CD4-positive, CD25-positive, alpha-beta regulatory T cell (primary cell): Measurements from ENCODE around the gene SUGP2. TPM values are rescaled to one million over a fixed set of nuclear protein-coding genes. Genes with fewer than 3 reads are reported as not detected.
A peak's percentile ranks its signal among the peaks of the same experiment; 100 is the strongest.

Source experiments
- ATAC-seq, 2 donors: fragments of 150-1000 bp; cut with Tn5 transposase; one replicate each; pipeline ENCODE4 v1.10.0; 2021; ENCODE audit warnings: low read depth in 2 of 2, moderate number of reproducible peaks in 2 of 2, moderate library complexity in 1 of 2
- DNase-seq, 3 donors: peaks; one replicate each; pipeline versions ENCODE4 v3.0.0 to v3.0.0-alpha.2; 2012 to 2022; ENCODE audit warnings: mixed read lengths in 1 of 3
- H3K27ac ChIP-seq: one replicate; pipeline ENCODE4 v1.7.0; 2013; ENCODE audit warnings: mild to moderate bottlenecking, low read length; ENCODE audit not compliant: insufficient read depth, poor library complexity, severe bottlenecking
- H3K27me3 ChIP-seq: one replicate; pipeline ENCODE4 v1.7.0; 2013; ENCODE audit warnings: low read length; ENCODE audit not compliant: control insufficient read depth, insufficient read depth
- H3K36me3 ChIP-seq: one replicate; pipeline ENCODE4 v1.7.0; 2013; ENCODE audit warnings: mild to moderate bottlenecking, low read length, moderate library complexity; ENCODE audit not compliant: control insufficient read depth, insufficient read depth
- H3K4me1 ChIP-seq: 2 replicates; pipeline ENCODE4 v1.7.0; 2013; ENCODE audit warnings: mild to moderate bottlenecking, low read length; ENCODE audit not compliant: insufficient read depth, control insufficient read depth, poor library complexity, severe bottlenecking
- H3K4me3 ChIP-seq: one replicate; pipeline ENCODE4 v1.7.0; 2013; ENCODE audit warnings: low read depth, mild to moderate bottlenecking, low read length, moderate library complexity
- H3K9me3 ChIP-seq, 2 experiments: 1 replicate in 1 of 2; 2 replicates in 1 of 2; pipeline ENCODE4 v1.7.0; 2013; ENCODE audit warnings: low read length in 2 of 2, mild to moderate bottlenecking in 1 of 2, moderate library complexity in 1 of 2; ENCODE audit not compliant: control insufficient read depth in 2 of 2
- H3K27ac Mint-ChIP-seq, 3 donors: one replicate each; pipeline ENCODE4 v1.8.0; 2020 to 2022; ENCODE audit warnings: mild to moderate bottlenecking in 3 of 3, mixed read lengths in 3 of 3, moderate library complexity in 2 of 3
- H3K27me3 Mint-ChIP-seq: one replicate; pipeline ENCODE4 v1.8.0; 2022; ENCODE audit warnings: mild to moderate bottlenecking, mixed read lengths
- H3K36me3 Mint-ChIP-seq: one replicate; pipeline ENCODE4 v1.8.0; 2020; ENCODE audit warnings: mixed read lengths
- H3K4me1 Mint-ChIP-seq, 4 donors: one replicate each; pipeline ENCODE4 v1.8.0; 2020 to 2022; ENCODE audit warnings: mixed read lengths in 4 of 4, mild to moderate bottlenecking in 1 of 4
- H3K4me3 Mint-ChIP-seq, 4 donors: one replicate each; pipeline ENCODE4 v1.8.0; 2020 to 2022; ENCODE audit warnings: mild to moderate bottlenecking in 4 of 4, mixed read lengths in 4 of 4, moderate library complexity in 3 of 4
- H3K9me3 Mint-ChIP-seq, 7 donors: one replicate each; pipeline ENCODE4 v1.8.0; 2020 to 2022; ENCODE audit warnings: mixed read lengths in 7 of 7, mild to moderate bottlenecking in 3 of 7, moderate library complexity in 2 of 7
- polyA plus RNA-seq, 4 donors: library from polyadenylated mRNA; unstranded; fragments of 300-500 nt; fragmentation: Illumina TruSeq; gene quantifications; one replicate each; pipeline ENCODE4 v1.2.3, GENCODE V29; 2021
- total RNA-seq: library from RNA; stranded (reverse); gene quantifications from one replicate; pipeline ENCODE4 v1.2.3, GENCODE V29; 2022

The SUGP2 gene
- total and polyA plus RNA-seq, 5 donors from 2014 or later: 6.2 to 131 (median 8.2) TPM

DNA sequence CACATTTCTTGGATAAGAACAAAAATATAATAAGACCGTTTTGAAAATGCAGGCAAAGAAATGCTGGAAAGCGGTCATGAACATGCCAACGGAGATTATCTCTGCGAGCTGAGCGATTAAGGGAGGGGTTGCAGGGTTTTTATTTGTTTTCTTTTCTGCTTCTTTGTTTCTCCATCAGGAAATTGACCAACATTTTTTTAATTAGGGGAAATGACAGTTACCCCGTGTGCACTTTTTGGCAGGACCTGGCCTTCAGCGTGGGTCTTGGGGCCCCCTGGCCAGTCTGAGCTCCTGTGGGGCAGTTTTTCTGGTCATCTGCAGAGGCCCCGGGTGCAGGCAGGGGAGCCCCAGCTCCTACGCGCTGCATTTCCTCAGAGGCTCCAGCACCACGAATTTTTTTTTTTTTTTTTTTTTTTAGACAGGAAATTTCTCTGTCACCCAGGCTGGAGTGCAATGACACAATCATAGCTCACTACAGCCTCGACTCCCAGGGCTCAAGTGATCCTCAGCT is 61.0 kb downstream of the SUGP2 start:
- Mint-ChIP-seq H3K4me3 (no peak overlapping the region), H3K36me3 (no peaks in the 10 kb centered on the region), H3K9me3 (no peaks in the 10 kb centered on the region), H3K27me3 (peaks cover 3% of the 10 kb centered on the region), H3K4me1 (no peaks in the 10 kb centered on the region), H3K27ac (no peak overlapping the region)
- H3K4me1 ChIP-seq: no peaks in the 10 kb centered on the region
- no peak for ATAC-seq
- no peak overlapping the region for H3K4me3 ChIP-seq
- no peak for DNase-seq
- H3K27me3 ChIP-seq: no peaks in the 10 kb centered on the region
- no peaks in the 10 kb centered on the region for H3K9me3 ChIP-seq
- H3K36me3 ChIP-seq: no peaks in the 10 kb centered on the region
- H3K27ac ChIP-seq: no peak overlapping the region

DNA sequence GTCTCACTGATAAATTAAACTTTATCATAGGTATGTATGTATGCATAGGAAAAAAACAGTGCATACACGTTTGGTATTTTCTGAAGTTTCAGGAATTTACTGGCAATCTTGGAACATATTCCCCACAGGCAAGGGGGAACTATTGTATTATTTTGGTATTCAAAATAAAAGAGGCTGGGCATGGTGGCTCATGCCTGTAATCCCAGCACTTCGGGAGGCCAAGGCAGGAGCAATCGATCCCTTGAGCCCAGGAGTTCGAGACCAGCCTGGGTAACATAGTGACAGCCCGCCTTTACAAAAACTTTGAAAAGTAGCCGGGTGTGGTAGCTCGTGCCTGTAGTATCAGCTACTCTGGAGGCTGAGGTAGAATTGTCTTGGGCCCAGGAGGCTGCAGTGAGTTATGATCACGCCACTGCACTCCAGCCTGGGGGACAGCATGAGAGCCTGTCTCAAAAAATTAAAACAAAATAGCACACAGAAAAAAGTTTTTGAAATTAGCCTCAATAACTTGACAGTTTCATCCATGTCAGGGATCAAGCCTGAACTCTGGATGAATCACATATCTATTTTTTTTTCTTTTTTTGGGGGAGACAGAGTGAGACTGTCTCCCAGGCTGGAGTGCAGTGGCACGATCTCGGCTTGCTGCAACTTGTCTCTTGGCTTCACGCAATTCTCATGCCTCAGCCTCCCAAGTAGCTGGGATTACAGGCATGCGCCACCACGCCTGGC is 63.2 kb downstream of the SUGP2 start:
- H3K36me3 ChIP-seq: no peaks in the 10 kb centered on the region
- no peaks in the 10 kb centered on the region for H3K9me3 Mint-ChIP-seq
- H3K4me1 ChIP-seq: no peaks in the 10 kb centered on the region
- no peak overlapping the region for H3K4me3 Mint-ChIP-seq
- H3K27me3 ChIP-seq: no peaks in the 10 kb centered on the region
- no peak overlapping the region for H3K27ac Mint-ChIP-seq
- DNase-seq: no peak
- no peak for ATAC-seq
- H3K4me1 Mint-ChIP-seq: no peaks in the 10 kb centered on the region
- H3K9me3 ChIP-seq: no peaks in the 10 kb centered on the region
- no peaks in the 10 kb centered on the region for H3K36me3 Mint-ChIP-seq
- peaks cover 8% of the 10 kb centered on the region for H3K27me3 Mint-ChIP-seq
- H3K4me3 ChIP-seq: no peak overlapping the region
- no peak overlapping the region for H3K27ac ChIP-seq

DNA sequence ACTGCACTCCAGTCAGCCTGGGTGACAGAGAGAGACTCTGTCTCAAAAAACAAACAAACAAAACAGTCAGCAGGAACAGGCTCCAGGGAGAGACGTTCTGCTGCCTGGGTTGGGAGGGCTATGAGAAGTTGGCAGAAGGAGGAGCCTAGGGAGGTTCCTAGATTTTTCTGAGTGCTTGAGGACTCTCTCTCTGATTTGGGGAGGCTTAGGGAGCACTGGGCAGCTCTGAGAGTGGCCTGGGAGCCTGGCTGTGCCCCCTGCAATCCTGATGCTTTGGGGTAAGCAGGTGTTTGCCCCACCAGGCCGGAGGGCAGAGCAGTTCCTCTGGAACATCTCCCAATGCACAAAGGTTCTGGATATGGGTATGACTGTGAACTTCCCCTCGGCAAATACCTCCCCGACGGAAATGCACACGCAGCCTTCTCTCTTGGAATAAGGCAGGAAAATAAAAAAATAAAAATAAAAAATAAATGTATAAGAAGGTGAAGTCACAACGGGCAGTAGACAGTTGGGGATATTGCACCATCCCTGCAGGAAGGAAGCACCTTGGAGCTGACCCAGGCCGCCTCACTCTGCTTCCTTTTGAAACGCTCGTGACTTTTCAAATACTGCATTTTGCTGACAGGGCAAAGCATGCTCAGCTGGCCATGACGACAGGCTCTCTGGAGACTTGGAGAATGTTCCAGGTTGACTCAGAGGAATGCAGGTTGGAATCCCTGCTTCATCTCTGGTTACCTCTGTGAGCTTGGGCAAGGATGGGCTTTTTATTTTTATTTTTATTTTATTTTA is 65.8 kb downstream of the SUGP2 start:
- Histone ChIP-seq H3K27me3 (no peaks in the 10 kb centered on the region), H3K4me1 (no peaks in the 10 kb centered on the region), H3K4me3 (no peak overlapping the region), H3K36me3 (no peaks in the 10 kb centered on the region), H3K27ac (no peak overlapping the region), H3K9me3 (no peaks in the 10 kb centered on the region)
- peaks cover 8% of the 10 kb centered on the region for H3K27me3 Mint-ChIP-seq
- H3K4me1 Mint-ChIP-seq: no peaks in the 10 kb centered on the region
- H3K9me3 Mint-ChIP-seq: no peaks in the 10 kb centered on the region
- DNase-seq (no peak), ATAC-seq (no peak)
- no peaks in the 10 kb centered on the region for H3K36me3 Mint-ChIP-seq
- H3K27ac Mint-ChIP-seq: no peak overlapping the region
- H3K4me3 Mint-ChIP-seq: no peak overlapping the region

DNA sequence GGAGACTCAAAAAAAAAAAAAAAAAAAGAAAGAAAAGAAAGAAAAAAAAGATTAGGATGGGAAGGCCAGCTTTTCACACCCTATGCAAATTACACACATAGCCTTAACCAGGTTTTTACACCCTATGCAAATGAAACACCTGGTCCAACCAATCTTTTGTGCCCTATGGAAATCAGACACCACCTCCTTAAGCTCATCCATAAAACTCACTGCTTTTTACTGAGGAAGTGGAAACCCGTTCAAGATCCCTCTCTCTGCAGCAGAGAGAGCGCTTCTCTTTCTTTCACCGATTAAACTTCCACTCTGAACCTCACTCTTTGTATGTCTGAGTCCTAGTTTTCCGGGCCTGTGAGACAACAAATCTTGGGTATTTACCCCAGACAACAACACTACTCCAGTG is 67.0 kb downstream of the SUGP2 start:
- Histone ChIP-seq H3K4me1 (peaks cover 11% of the 10 kb centered on the region), H3K9me3 (no peaks in the 10 kb centered on the region), H3K4me3 (no peak overlapping the region), H3K27me3 (no peaks in the 10 kb centered on the region), H3K36me3 (no peaks in the 10 kb centered on the region), H3K27ac (no peak overlapping the region)
- peaks cover 19% of the 10 kb centered on the region for H3K27me3 Mint-ChIP-seq
- H3K4me1 Mint-ChIP-seq: peaks cover 0 to 10% (median 6%) of the 10 kb centered on the region in 4 donors
- H3K9me3 Mint-ChIP-seq: peaks cover 0 to 2% (median 0%) of the 10 kb centered on the region in 7 donors
- ATAC-seq (no peak), DNase-seq (no peak)
- no peak overlapping the region for H3K27ac Mint-ChIP-seq
- H3K36me3 Mint-ChIP-seq: no peaks in the 10 kb centered on the region
- no peak overlapping the region for H3K4me3 Mint-ChIP-seq

DNA sequence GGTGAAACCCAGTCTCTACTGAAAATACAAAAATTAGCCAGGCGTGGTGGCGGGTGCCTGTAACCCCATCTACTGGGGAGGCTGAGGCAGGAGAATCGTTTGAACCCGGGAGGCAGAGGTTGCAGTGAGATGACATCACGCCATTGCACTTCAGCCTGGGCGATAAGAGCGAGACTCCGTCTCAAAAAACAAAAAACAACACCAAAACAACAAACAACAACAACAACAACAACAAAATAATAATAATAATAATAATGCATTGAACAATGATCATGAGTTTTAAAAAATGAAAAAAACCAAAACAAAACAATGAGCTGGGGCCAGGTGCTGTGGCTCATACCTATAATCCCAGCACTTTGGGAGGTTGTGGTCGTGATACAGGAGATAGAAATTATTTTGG is 69.2 kb downstream of the SUGP2 start:
- H3K4me3 Mint-ChIP-seq: no peak overlapping the region
- Histone ChIP-seq H3K4me1 (peaks cover 11% of the 10 kb centered on the region), H3K36me3 (no peaks in the 10 kb centered on the region), H3K4me3 (no peak overlapping the region), H3K9me3 (no peaks in the 10 kb centered on the region), H3K27ac (no peak overlapping the region), H3K27me3 (no peaks in the 10 kb centered on the region)
- H3K27me3 Mint-ChIP-seq: peaks cover 22% of the 10 kb centered on the region
- H3K4me1 Mint-ChIP-seq: peaks cover 0 to 10% (median 6%) of the 10 kb centered on the region in 4 donors
- H3K9me3 Mint-ChIP-seq: peaks cover 0 to 2% (median 0%) of the 10 kb centered on the region in 7 donors
- DNase-seq (no peak), ATAC-seq (no peak)
- no peak overlapping the region for H3K27ac Mint-ChIP-seq
- H3K36me3 Mint-ChIP-seq: no peaks in the 10 kb centered on the region

DNA sequence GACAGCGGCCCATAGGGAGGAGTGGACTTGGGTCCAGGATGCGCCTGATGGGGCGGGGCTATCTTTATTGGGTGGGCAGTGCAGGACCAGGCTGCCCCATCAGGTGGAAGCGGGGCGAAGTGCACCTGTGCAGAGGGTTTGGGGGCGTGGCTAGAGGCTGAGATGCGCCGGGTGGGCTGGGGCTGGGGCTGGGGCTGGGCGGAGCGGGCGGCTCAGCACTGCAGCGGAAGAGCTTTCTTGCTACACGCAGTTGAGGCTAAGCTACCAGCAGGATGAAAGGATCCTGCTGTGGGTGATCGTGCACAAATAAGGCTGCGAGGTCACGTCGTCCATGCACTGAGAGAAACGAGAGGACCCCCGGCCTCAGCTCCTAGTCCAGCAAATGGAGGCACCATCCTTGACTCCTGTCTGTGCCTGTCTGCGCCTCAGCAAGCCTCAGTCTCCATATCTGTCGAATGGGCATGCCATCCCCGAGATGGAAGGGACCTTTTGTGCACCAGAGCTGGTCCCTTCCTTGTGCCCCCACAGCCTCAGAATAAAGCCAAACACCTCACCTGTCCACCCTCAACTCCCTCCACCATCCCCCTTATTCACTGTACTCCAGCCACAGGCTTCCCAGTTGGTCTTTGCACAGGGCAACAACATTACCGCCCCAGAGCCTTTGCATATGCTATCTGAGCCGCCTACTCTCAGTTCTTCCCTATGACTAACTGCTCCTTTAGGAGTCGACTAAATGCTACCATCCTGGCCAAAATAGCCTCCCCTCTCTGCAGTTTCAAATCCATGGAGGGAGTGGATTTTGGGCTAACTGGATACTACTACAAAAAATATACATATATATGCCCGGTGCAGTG is 71.3 kb downstream of the SUGP2 start:
- Mint-ChIP-seq H3K27ac (no peak overlapping the region), H3K36me3 (no peaks in the 10 kb centered on the region), H3K4me1 (peaks cover 0 to 10% (median 6%) of the 10 kb centered on the region in 4 donors), H3K4me3 (peak overlapping the region in 1 of 4 donors; percentile 52), H3K9me3 (peaks cover 0 to 2% (median 0%) of the 10 kb centered on the region in 7 donors), H3K27me3 (peaks cover 18% of the 10 kb centered on the region)
- no peaks in the 10 kb centered on the region for H3K9me3 ChIP-seq
- ATAC-seq: peak; percentile 53 to 62
- H3K27me3 ChIP-seq: no peaks in the 10 kb centered on the region
- H3K4me3 ChIP-seq: no peak overlapping the region
- H3K27ac ChIP-seq: no peak overlapping the region
- H3K4me1 ChIP-seq: peaks cover 11% of the 10 kb centered on the region
- DNase-seq: peak in 1 of 3 donors; percentile 36
- no peaks in the 10 kb centered on the region for H3K36me3 ChIP-seq

DNA sequence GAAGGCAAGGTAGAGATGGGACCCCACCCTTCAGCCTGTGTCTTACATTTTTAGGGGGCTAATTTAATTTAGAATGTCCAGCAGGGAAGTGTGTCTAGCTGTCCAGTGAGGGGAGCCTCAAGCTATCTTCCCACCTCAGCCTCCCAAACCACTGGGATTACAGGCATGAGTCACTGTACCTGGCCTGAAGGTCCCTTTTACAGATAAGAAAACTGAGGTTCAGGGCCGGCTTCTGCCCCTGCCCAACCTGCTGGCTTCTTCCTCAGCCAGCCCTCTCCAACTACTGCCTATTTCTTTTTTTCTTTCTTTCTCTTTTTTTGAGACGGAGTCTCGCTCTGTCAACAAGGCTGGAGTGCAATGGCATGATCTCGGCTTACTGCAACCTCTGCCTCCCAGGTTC is 72.9 kb downstream of the SUGP2 start:
- Mint-ChIP-seq H3K9me3 (peaks cover 0 to 2% (median 0%) of the 10 kb centered on the region in 7 donors), H3K36me3 (no peaks in the 10 kb centered on the region), H3K27ac (no peak overlapping the region), H3K4me1 (peaks cover 0 to 10% (median 6%) of the 10 kb centered on the region in 4 donors), H3K27me3 (peaks cover 14% of the 10 kb centered on the region), H3K4me3 (no peak overlapping the region)
- no peak overlapping the region for H3K27ac ChIP-seq
- no peak overlapping the region for H3K4me3 ChIP-seq
- H3K4me1 ChIP-seq: peaks cover 11% of the 10 kb centered on the region
- H3K9me3 ChIP-seq: no peaks in the 10 kb centered on the region
- no peaks in the 10 kb centered on the region for H3K27me3 ChIP-seq
- DNase-seq (no peak), ATAC-seq (no peak)
- H3K36me3 ChIP-seq: no peaks in the 10 kb centered on the region
